Right lobe of liver (tissue), 6 donors: ENCODE data around the gene PHF21B. TPM values are rescaled to one million over a fixed set of nuclear protein-coding genes. Genes with fewer than 3 reads are reported as not detected.

Experiments used
- ATAC-seq, 4 donors: fragments of 200-7000 bp; cut with Tn5 transposase; one replicate each; pipeline ENCODE4 v1.9.1; 2020; ENCODE audit warnings: mild to moderate bottlenecking in 4 of 4, moderate library complexity in 4 of 4
- DNase-seq, 3 donors: peaks; one replicate each; pipeline ENCODE4 v3.0.0-alpha.2; 2020
- H3K27ac ChIP-seq, 3 donors: fragments of 200-600 bp; one replicate each; pipeline ENCODE4 v1.8.0; 2022
- H3K27me3 ChIP-seq, 2 donors: fragments of 200-600 bp; one replicate each; pipeline ENCODE4 v1.8.0; 2022
- H3K36me3 ChIP-seq, 4 donors: fragments of 200-600 bp; sonication (generic) in 1 of 4; one replicate each; pipeline versions ENCODE4 v1.5.1 to v1.8.0; 2017 to 2022; ENCODE audit warnings: control low read depth in 1 of 4
- H3K4me1 ChIP-seq, 4 donors: fragments of 200-600 bp; sonication (generic) in 1 of 4; one replicate each; pipeline versions ENCODE4 v1.5.1 to v1.8.0; 2017 to 2022; ENCODE audit warnings: control low read depth in 1 of 4
- H3K4me3 ChIP-seq, 3 donors: fragments of 200-600 bp; one replicate each; pipeline ENCODE4 v1.8.0; 2022
- H3K9me3 ChIP-seq, 4 donors: fragments of 200-600 bp; sonication (generic) in 1 of 4; one replicate each; pipeline versions ENCODE4 v1.5.1 to v1.8.0; 2017 to 2022; ENCODE audit warnings: control low read depth in 1 of 4
- POLR2A ChIP-seq: fragments of 450-650 bp; IDR thresholded peaks from one replicate; pipeline ENCODE4 v1.6.1; 2017; ENCODE audit warnings: antibody characterized with exemption, mild to moderate bottlenecking
- WGBS: methylation state at CpG from one replicate; pipeline ENCODE4 v1.1.6; 2018; ENCODE audit warnings: low coverage, low lambda C conversion rate; ENCODE audit not compliant: insufficient coverage; ENCODE audit errors: missing lambda C conversion rate; 5-methylcytosine and 5-hydroxymethylcytosine counted together
- intact Hi-C, 2 donors: fragments of 100-400 bp; cut with DNase I; formaldehyde crosslinking; loops; one replicate each; pipeline versions ENCODE4 v1.11.2 to v1.14.1; 2022
- total RNA-seq, 6 experiments: library from RNA; depleted of rRNA in 2 of 6; stranded (reverse); fragments of >200 nt in 2 of 6; fragmentation: NEBNext Ultra II Directional in 3 of 6; extraction: Animal tissue kit (Norgen Biotek cat#: 25700) in 3 of 6; gene quantifications; one replicate each; pipeline versions ENCODE4 v1.1.0 to v1.2.4, GENCODE V29; 2016 to 2023
- TF ChIP-seq, protein P1 (sequence below), 4 donors: fragments of 200-600 bp in 3 of 4; fragments of 450-650 bp in 1 of 4; IDR thresholded peaks; one replicate each; pipeline versions ENCODE4 v1.5.1 to v1.8.0; 2016 to 2022; ENCODE audit warnings: antibody characterized with exemption in 4 of 4, mild to moderate bottlenecking in 2 of 4
- donor health status: DM: no; HTN: yes; CAD: no.
- donor health status: DM: no; HTN: no; CAD: no.
- donor health status: DM: no; HTN: no; CAD: no.
- donor health status: DM: no; HTN: yes; CAD: no.
- donor health status: DM: no; HTN: yes; CAD: no.

Gene PHF21B
- total RNA-seq, 6 experiments from 2014 or later: not detected

DNA sequence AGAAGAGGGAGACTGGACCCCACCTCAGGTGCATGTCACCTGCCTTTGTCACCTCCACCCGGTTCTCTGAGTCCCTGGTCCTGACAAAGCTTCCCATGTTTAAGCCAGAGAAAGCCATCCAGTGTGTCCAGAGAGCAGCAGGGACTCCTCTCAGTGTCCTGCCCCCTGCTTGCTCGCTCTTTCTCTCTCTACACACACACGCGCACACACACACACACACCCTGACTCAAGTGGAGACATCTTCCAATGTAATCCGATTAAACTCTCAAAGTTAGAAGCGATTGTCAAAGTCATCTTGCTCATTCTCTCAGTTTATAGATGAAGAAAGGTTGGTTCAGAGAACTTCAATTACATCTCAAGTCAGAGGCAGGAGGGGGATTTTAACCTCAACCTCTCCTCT, 19.7 kb upstream of the PHF21B start:
- H3K27me3 ChIP-seq: no peaks in the 10 kb centered on the region

DNA sequence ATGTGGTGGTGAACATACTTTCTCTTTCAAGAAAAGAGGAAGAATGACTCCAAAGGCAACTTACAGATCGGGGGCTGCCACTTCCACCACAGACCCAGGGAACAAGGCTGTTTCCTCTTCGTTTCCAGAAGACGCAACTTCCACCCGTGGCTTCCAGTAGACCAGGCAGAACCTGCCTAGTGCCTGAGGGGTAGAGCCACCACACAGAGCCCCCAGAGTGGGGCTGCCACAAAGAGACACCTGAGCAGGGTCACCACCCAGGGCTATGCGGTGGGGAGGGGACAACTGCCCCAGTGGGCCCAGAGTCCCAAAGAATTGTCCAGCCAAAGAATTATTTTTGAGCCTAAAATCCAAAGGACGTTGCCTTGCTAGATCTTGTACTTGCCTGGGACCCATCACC, 16.7 kb upstream of the PHF21B start:
- Histone ChIP-seq H3K9me3 (no peaks in the 10 kb centered on the region), H3K27ac (no peak overlapping the region), H3K4me1 (no peaks in the 10 kb centered on the region), H3K27me3 (no peaks in the 10 kb centered on the region), H3K4me3 (no peak overlapping the region), H3K36me3 (no peaks in the 10 kb centered on the region)
- intact Hi-C loops: no loop called here
- peak in 1 of 3 donors; percentile 21 for DNase-seq
- TF ChIP-seq POLR2A: no peak
- TF ChIP-seq, protein P1, sequence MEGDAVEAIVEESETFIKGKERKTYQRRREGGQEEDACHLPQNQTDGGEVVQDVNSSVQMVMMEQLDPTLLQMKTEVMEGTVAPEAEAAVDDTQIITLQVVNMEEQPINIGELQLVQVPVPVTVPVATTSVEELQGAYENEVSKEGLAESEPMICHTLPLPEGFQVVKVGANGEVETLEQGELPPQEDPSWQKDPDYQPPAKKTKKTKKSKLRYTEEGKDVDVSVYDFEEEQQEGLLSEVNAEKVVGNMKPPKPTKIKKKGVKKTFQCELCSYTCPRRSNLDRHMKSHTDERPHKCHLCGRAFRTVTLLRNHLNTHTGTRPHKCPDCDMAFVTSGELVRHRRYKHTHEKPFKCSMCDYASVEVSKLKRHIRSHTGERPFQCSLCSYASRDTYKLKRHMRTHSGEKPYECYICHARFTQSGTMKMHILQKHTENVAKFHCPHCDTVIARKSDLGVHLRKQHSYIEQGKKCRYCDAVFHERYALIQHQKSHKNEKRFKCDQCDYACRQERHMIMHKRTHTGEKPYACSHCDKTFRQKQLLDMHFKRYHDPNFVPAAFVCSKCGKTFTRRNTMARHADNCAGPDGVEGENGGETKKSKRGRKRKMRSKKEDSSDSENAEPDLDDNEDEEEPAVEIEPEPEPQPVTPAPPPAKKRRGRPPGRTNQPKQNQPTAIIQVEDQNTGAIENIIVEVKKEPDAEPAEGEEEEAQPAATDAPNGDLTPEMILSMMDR (IDR thresholded peaks at IDR 0.05): no peak
- 45% methylated on average over 4 of the region's 6 CpGs for WGBS
- no peak for ATAC-seq

More for the DNA sequence above, 19.7 kb upstream of the PHF21B start:
- DNase-seq: no peak
- no peaks in the 10 kb centered on the region for H3K9me3 ChIP-seq
- H3K4me3 ChIP-seq: no peak overlapping the region
- H3K27ac ChIP-seq: no peak overlapping the region
- WGBS: 65% methylated on average over 6 of the region's 6 CpGs
- H3K36me3 ChIP-seq: no peaks in the 10 kb centered on the region
- no peak for ATAC-seq
- no peaks in the 10 kb centered on the region for H3K4me1 ChIP-seq
- TF ChIP-seq POLR2A: no peak
- TF ChIP-seq, protein P1 (IDR thresholded peaks at IDR 0.05): no peak
- intact Hi-C loops: no loop called here

DNA sequence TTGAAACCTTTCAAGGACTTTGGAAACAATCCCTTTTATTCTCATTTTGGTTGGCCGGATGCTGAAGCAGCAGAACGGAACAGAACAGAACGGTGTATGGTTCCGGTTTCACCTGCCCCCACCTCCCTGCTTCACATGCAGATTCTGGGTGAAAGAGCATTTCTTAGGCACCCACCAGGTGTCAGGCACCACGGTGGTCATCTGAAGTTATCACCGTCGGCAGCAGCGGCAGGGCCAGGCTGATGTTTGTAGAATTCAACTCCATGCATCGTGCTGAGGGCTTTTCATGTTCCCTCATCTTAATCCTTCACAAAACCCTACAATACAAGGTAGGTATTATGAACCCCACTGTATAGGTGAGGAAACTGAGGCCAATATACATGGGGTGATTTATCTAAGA, 13.6 kb upstream of the PHF21B start:
- no peak overlapping the region for H3K4me3 ChIP-seq
- no peaks in the 10 kb centered on the region for H3K36me3 ChIP-seq
- H3K4me1 ChIP-seq: no peaks in the 10 kb centered on the region
- 19% methylated on average over 9 of the region's 9 CpGs for WGBS
- peak in 1 of 3 donors; percentile 5 for DNase-seq
- ATAC-seq: no peak
- intact Hi-C loops: no loop called here
- H3K9me3 ChIP-seq: no peaks in the 10 kb centered on the region
- no peaks in the 10 kb centered on the region for H3K27me3 ChIP-seq
- no peak overlapping the region for H3K27ac ChIP-seq
- no peak for TF ChIP-seq POLR2A
- TF ChIP-seq, protein P1 (IDR thresholded peaks at IDR 0.05): no peak

DNA sequence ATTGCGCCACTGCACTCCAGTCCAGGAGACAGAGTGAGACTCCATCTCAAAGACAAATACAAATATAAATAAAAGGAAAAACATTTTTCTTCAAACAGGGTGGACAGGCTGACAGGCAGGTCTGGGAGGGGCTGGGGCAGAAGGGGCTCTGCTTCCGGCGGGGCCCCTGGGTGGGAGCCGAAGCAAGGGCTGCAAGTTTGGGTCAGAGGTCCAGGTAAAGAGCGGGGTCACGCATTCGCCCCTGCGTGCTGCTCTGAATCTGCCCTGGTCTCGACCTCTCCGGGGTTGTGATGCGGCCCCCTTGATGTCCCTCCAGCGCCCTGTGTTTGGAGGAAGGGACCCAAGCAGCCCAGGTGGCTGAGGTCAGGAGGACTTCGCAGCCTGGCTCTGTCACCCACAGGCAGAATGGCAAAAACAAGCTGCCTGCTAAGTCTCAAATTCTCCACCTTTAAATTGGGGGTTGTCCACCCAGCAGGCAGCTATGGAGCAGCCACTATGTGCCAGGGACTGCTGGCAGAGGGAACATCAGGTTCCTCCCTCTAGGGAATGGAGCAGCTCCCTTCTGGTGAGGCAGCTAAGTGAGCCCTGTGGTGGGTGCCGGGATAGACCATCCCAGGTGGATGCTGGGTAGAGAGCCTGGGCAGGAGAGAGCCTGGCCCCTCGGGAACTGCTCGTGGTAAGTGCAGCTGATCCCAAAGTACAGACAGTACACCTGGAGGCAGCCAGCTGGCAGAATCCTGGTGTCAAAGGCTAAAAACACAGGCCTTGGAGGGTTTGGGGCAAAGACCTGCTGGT, 10.3 kb upstream of the PHF21B start:
- TF ChIP-seq, protein P1 (IDR thresholded peaks at IDR 0.05): no peak
- TF ChIP-seq POLR2A: no peak
- Histone ChIP-seq H3K9me3 (no peaks in the 10 kb centered on the region), H3K27me3 (no peaks in the 10 kb centered on the region), H3K36me3 (no peaks in the 10 kb centered on the region), H3K4me3 (no peak overlapping the region), H3K4me1 (no peaks in the 10 kb centered on the region), H3K27ac (no peak overlapping the region)
- DNase-seq (no peak), ATAC-seq (peak in 1 of 4 donors; percentile 20)
- intact Hi-C loops: no loop called here
- 29% methylated on average over 14 of the region's 16 CpGs for WGBS
